GM12878 (cell line): ENCODE data around the gene HS3ST3A1.

ENCODE experiments used
- CREB1 ChIP-seq: IDR thresholded peaks from 2 replicates; pipeline ENCODE4 v1.6.1; 2012; ENCODE audit warnings: low read depth, mild to moderate bottlenecking, inconsistent platforms
- DPF2 ChIP-seq: fragments of 450-650 bp; IDR thresholded peaks from 2 replicates; pipeline ENCODE4 v1.6.1; 2017; ENCODE audit warnings: mild to moderate bottlenecking
- EP300 ChIP-seq, 2 experiments: fragments of 150-350 bp in 1 of 2; IDR thresholded peaks; 2 replicates each; pipeline ENCODE4 v1.6.1; 2011 to 2012; ENCODE audit warnings: low read depth in 2 of 2, low read length in 2 of 2, borderline replicate concordance in 1 of 2, improper control_type of control experiment in 1 of 2, inconsistent platforms in 1 of 2; ENCODE audit not compliant: control insufficient read depth in 1 of 2
- ETV6 ChIP-seq, 2 experiments: fragments of 450-650 bp in 1 of 2; IDR thresholded peaks in 1 of 2; conservative IDR thresholded peaks in 1 of 2; 2 replicates each; pipeline ENCODE4 v1.6.1; 2014; ENCODE audit warnings: antibody characterized with exemption in 1 of 2, borderline replicate concordance in 1 of 2, low read depth in 1 of 2, mild to moderate bottlenecking in 1 of 2, moderate library complexity in 1 of 2
- GABPA ChIP-seq: IDR thresholded peaks from 2 replicates; pipeline ENCODE4 v1.6.1; 2014; ENCODE audit warnings: antibody characterized with exemption, low read depth, mild to moderate bottlenecking, inconsistent platforms
- HDAC6 ChIP-seq: fragments of 200-600 bp; sonication (generic); IDR thresholded peaks from one replicate; pipeline ENCODE4 v1.8.0; 2017; ENCODE audit warnings: antibody characterized with exemption; ENCODE audit not compliant: unreplicated experiment
- MYC ChIP-seq: IDR thresholded peaks from 2 replicates; pipeline ENCODE4 v1.6.1; 2011; ENCODE audit warnings: mild to moderate bottlenecking, low read length, moderate library complexity, inconsistent platforms; ENCODE audit not compliant: insufficient read depth, insufficient replicate concordance, insufficient read length, severe bottlenecking
- RAD21 ChIP-seq: IDR thresholded peaks from 2 replicates; pipeline ENCODE4 v1.6.1; 2011; ENCODE audit warnings: mild to moderate bottlenecking, low read depth, low read length, moderate library complexity; ENCODE audit not compliant: insufficient read depth
- SIX5 ChIP-seq: IDR thresholded peaks from 2 replicates; pipeline ENCODE4 v1.6.1; 2011; ENCODE audit warnings: mild to moderate bottlenecking, low read depth, low read length, moderate library complexity; ENCODE audit not compliant: severe bottlenecking
- SP1 ChIP-seq: IDR thresholded peaks from one replicate; pipeline ENCODE4 v1.6.1; 2011; ENCODE audit warnings: low read depth, low read length
- WRNIP1 ChIP-seq: IDR thresholded peaks from 2 replicates; pipeline ENCODE4 v1.6.1; 2011; ENCODE audit warnings: low read depth, low read length, improper control_type of control experiment, borderline replicate concordance
- ZNF274 ChIP-seq: IDR thresholded peaks from one replicate; pipeline ENCODE4 v1.8.0; 2011; ENCODE audit not compliant: insufficient read length, insufficient read depth
- TF ChIP-seq, protein P1 (sequence below): IDR thresholded peaks from 2 replicates; pipeline ENCODE4 v1.6.1; 2011; ENCODE audit warnings: low read depth, low read length, improper control_type of control experiment, borderline replicate concordance
- TF ChIP-seq, protein P2 (sequence below), 3 experiments: IDR thresholded peaks in 2 of 3; conservative IDR thresholded peaks in 1 of 3; 2 replicates each; pipeline ENCODE4 v1.5.1; 2011; ENCODE audit warnings: low read depth in 3 of 3, low read length in 3 of 3, mild to moderate bottlenecking in 3 of 3, control low read depth in 2 of 3, moderate library complexity in 2 of 3, inconsistent platforms in 1 of 3, mixed read lengths in 1 of 3; ENCODE audit not compliant: control insufficient read depth in 2 of 3, insufficient read depth in 1 of 3; ENCODE audit errors: extremely low read depth in 1 of 3

DNA sequence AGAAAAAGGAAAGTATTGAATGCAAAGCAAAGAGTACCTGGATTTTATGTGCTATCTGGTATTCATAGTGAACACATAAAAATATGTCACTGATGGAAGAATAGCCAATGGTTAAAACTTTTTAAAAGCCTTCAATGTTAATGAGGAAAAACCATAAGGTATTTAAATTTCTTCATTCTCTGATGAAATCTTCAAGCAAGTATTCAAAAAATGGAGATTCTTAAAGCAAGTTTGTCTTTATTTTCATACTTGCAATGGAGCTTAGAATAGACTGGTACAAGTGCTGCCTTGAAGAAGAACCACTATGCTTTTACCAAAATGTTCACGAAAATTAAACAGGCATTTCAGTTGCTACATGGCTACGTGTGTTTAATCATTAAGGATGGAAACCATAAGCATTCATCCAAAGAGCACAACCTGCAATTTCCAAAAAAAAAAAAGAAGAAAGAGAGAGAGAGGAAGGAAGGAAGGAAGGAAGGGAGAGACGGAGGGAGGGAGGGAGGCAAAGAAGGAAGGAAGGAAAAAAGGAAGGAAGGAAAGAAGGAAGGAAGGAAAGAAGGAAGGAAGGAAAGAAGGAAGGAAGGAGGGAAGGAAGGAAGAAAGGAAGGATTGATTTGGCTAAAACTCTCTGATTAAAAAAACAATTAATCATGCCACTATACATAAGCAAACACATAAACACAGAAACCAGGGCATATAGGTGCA, 17.6 kb downstream of the HS3ST3A1 start:
- TF ChIP-seq, protein P1, sequence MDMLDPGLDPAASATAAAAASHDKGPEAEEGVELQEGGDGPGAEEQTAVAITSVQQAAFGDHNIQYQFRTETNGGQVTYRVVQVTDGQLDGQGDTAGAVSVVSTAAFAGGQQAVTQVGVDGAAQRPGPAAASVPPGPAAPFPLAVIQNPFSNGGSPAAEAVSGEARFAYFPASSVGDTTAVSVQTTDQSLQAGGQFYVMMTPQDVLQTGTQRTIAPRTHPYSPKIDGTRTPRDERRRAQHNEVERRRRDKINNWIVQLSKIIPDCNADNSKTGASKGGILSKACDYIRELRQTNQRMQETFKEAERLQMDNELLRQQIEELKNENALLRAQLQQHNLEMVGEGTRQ: no peak
- no peak for TF ChIP-seq MYC
- TF ChIP-seq GABPA: no peak
- no peak for TF ChIP-seq CREB1
- no peak for TF ChIP-seq ZNF274
- TF ChIP-seq HDAC6: no peak
- no peak for TF ChIP-seq ETV6 (conservative IDR thresholded peaks at IDR 0.05 in 1 of 2, IDR thresholded peaks at IDR 0.05 in 1 of 2; ENCODE audit: borderline replicate concordance in 1 of 2, low read depth in 1 of 2)
- no peak for TF ChIP-seq SP1
- TF ChIP-seq SIX5: no peak
- no peak for TF ChIP-seq WRNIP1
- no peak for TF ChIP-seq DPF2
- no peak for TF ChIP-seq EP300 (IDR thresholded peaks at IDR 0.05; ENCODE audit: borderline replicate concordance in 1 of 2, control insufficient read depth in 1 of 2, low read depth in 2 of 2, low read length in 2 of 2)
- no peak for TF ChIP-seq RAD21
- TF ChIP-seq, protein P2, sequence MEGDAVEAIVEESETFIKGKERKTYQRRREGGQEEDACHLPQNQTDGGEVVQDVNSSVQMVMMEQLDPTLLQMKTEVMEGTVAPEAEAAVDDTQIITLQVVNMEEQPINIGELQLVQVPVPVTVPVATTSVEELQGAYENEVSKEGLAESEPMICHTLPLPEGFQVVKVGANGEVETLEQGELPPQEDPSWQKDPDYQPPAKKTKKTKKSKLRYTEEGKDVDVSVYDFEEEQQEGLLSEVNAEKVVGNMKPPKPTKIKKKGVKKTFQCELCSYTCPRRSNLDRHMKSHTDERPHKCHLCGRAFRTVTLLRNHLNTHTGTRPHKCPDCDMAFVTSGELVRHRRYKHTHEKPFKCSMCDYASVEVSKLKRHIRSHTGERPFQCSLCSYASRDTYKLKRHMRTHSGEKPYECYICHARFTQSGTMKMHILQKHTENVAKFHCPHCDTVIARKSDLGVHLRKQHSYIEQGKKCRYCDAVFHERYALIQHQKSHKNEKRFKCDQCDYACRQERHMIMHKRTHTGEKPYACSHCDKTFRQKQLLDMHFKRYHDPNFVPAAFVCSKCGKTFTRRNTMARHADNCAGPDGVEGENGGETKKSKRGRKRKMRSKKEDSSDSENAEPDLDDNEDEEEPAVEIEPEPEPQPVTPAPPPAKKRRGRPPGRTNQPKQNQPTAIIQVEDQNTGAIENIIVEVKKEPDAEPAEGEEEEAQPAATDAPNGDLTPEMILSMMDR (IDR thresholded peaks at IDR 0.05 in 2 of 3, conservative IDR thresholded peaks at IDR 0.05 in 1 of 3; ENCODE audit: control insufficient read depth in 2 of 3, extremely low read depth in 1 of 3, insufficient read depth in 1 of 3, low read depth in 3 of 3, low read length in 3 of 3): no peak
